Activated T-cell treated with anti-CD3 and anti-CD28 coated beads for 4 hours (primary cell): ENCODE data around the gene MYOF.
"Not testable (repeated sequence)": the region's sequence is repeated elsewhere in the genome, so short reads cannot be mapped to it uniquely, and the experiment has no call there.

Experiments
- DNase-seq: peaks from one replicate; pipeline ENCODE4 v3.0.0-alpha.2; 2020

MYOF gene

DNA sequence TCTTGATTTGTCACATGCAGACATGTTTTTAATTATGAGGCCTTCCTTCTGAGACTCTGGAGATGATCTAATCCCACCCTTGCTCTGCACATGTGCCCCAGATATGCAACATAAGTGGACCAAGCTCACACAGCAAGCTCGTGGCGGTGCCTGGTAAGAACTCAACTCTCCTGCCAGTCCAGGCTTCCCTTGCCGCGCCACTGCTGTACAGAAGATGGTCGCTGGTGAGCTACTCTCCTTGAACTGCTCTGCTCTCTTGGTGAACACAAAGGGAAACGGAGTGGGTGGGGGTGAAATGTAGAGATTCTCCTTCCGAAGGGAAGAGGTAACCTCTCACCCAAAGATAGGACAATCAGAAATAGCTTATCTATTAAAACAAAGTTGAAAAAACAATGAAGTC, 25.7 kb downstream of the MYOF start:
- no peak for DNase-seq

DNA sequence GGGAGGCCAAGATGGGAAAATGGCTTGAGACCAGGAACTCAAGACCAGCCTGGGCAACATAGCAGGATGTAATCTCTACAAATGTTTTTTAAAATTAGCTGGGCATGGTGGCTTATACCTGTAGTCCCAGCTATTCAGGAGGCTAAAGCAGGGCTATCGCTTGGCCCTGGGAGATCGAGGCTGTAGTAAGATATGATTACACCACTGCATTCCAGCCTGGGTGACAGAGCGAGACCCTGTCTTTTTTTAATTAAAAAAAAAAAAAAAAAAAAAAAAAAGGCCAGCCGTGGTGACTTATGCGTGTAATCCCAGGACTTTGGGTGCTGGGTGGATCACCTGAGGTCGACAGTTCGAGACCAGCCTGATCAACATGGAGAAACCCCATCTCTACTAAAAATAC, 27.4 kb downstream of the MYOF start:
- DNase-seq = no peak

DNA sequence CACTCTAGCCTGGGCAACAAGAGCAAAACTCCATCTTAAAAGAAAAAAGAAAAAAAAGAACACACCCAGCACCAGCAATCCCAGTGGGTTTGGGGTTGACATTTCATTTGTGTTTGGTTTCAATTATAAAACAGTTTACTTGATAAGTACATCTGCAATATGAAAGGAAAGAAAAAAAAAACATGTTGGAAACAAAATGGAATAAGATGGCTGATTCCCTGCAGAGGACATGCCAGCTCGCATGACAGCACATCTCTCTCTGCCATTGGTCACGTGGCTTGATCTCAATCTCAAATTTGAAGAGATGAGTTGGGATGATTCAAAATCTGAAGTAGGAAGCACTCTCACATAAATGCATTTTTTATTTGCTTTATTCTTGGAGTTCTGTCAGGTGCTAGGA, 28.0 kb downstream of the MYOF start:
- no peak for DNase-seq

DNA sequence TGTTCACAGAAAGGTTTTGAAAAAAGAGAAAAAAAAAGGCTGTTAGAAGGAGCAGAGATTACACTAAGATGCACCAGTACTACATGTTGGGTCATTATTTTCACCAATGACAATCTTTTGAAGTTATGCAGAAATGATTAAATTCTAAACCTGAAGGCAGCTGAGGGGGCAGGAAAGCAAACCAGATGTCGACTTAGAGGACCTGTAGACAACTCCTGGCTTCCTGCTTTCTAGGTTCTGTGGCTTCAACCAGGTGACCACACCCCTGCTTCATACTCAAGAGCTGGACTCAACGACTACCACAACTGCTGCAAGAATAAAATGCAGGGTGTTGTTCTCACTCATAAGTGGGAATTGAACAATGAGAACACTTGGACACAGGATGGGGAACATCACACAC, 30.0 kb downstream of the MYOF start:
- no peak for DNase-seq

DNA sequence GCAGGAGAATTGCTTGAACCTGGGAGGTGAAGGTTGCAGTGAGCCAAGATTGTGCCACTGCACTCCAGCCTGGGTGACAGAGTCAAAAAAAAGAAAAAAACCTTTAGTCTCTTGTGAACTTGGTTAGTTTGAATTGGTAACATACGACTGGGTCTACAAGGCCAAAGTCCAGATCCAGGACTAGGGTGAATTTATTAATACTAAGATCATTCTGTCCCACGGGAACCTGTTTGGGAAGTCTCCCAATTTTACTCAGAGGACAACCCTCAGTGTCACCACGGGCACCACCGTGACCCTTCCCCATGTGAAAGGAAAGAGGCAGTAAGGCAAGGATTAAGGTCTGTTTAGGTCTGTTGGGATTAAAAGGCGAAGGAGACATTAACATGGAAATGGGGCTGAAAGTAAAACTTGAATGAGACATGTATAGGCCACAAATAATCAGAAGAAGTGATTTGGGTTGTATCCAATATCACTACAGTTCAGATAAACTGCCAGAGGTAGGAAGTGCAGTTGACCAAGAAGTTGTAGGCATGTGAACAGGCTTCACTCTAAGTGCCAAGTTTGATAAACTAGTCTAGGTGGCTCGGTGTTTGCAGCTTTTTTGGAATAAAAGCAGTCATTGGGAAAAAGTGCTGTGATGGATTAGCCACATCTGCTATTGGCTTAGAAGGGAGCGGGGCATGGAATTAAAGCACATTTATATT, 30.7 kb downstream of the MYOF start:
- DNase-seq = no peak

DNA sequence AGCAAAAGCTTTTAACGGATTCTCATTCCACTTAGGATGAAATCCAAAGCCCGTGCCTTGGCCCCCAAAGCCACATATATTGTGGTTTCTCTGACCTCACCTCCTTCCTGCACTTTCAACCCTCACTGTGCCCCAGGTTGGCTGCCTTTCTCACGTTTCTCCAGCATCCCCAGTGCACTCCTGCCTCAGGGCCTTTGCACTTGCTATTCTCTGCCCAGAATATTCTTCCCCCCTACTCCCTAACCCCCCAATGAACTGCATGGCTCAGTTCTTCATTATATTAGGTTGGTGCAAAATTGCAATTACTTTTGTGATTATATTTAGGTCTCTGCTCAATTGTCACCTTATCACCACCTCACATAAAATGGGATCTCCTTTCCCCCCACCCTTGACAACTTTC, 34.2 kb downstream of the MYOF start:
- DNase-seq = no peak

DNA sequence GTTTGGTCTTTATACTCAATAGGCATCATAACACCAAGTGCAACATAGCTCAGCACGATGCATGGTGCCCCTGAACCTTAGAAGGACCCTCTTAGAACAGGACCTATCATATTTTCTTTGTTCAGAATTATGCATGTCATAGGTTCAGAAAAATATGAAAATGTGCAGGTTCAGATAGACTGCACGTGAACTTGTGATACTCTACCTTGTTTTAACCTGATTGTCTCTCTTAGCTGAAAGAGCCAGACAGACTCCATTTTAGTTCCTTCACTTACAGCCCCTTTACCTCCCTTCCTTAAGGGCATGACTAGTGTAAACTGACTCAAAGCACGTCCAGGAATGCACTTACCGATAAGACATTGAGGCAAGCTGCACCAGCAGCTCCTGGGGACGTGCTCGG, 35.1 kb downstream of the MYOF start:
- DNase-seq = no peak

DNA sequence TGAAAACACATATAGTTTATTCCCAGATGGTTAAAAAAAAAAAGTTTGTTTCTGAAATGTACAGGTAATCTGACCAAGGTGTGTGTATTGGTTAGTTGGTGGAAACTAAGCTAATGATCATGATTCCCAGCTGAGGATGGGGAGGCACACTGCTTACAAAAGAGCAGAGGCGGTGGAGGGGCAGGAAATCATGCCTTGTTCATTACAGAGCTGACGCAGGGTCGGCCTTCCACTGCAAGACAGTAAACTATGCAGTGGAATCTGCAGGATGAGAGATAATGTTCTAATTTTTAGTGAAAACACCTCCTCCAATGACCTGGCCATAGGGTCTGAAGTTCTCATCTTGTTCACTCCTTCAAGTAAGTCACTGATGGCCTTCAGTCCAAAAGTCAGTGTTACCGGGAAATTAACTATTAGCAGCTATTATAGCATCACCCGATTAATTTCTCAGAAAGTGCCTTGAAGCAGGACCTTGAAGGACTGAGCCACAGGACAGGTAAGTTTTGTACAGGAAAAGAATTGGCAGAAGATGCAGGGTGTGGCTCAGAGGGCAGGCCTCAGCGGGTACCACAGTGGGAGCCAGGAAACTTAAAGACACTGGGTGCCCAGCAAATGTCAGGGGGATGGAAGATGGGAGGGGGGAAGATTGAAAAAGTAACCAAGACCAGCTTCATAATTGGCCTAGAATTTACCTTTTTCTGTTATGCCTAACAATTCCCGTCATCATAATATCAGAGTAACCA, 36.0 kb downstream of the MYOF start:
- DNase-seq = no peak

DNA sequence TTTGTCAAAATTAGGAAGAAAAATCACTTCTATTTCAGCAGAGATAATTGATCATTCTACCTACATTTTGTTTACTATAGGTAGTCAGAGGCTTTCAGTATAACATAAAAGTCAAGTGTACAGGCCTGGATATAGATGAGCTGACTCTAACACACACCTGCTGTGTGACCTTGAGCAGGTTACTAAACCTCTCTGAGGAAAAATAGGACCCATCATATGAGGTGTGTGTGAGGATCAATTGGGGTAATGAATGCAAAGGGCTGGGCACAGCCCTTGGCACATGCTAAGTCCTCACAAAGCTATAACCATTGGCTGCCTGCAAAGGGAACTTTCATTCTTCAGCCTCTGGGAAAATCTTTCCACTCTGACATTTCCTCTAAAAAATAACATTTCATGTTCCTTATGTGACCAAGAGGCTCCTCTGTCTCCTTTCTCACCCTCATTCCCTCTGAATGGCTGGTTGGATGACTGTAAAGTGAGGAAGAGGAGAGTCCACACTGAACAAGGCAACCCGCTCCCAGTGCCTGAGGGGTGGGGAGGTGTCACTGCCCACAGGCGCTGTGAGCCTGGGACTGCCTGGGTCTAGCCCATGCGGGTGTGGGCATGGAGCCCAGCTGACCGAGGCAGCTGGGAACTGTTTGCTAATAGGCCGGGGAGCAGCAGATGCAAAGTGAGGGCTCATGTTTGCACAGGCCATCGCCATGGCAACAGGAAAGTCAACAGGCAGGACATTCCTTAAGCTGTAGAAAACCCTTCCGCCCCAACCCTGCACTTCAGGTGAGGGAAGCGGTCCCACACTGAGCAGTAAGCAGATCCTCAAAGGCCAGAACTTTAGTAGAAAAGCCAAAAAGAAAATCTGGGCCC, 36.8 kb downstream of the MYOF start:
- DNase-seq = no peak

DNA sequence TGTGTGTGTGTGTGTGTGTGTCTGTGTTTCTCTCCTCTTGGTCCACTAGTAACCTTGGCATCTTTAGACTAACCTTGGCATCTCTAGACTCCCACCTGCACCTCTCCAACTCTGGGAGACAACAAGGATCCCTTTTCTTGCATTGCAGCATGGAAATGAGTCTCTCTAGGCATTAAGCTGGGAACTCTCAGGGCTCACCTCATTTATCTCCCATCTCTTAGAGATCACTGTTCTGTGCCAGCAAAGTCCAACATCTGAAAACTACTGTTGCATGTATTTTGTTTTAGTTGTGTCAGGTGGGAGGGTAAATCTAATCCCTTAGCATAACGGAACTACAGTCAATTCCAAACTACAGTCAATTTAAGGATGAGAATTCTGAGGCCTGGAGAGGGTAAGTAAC, 38.7 kb downstream of the MYOF start:
- no peak for DNase-seq

DNA sequence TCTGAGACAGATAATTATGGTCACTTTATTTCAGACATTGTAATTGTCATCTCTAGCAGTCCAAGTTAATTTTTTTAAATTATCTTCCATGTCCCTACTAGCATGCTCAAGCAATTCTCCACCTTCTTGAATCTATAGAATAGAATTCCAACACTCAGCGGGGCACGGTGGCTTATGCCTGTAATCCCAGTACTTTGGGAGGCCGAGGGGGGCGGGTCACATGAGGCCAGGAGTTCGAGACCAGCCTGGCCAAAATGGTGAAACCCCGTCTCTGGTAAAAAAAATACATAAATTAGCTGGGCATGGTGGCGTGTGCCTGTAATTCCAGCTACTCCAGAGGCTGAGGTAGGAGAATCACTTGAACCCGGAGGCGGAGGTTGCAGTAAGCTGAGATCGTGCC, 39.4 kb downstream of the MYOF start:
- DNase-seq = not testable (repeated sequence)

DNA sequence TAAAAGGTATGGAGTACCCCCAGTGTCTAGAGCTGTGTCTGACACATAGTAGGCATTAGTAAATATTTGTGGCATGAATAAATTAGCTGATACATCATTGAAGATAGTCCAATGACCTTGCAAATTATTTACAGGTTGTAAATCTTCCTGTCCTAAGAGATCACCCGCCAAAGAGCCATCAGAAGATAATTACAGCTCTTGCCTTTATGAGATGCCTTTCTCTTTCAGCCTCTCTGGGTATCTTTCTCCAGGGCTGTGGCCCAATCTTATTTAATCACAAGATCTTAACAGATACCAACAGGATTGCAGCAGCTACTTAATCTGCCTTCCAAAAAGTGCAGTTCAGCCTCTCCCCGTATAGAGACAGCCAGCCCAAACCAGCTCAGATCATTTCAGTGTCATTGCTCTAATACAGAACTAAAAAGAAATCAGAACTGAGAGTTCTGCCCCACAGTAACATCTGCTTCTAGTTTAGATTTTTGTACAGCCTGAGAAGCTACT, 41.5 kb downstream of the MYOF start:
- no peak for DNase-seq

DNA sequence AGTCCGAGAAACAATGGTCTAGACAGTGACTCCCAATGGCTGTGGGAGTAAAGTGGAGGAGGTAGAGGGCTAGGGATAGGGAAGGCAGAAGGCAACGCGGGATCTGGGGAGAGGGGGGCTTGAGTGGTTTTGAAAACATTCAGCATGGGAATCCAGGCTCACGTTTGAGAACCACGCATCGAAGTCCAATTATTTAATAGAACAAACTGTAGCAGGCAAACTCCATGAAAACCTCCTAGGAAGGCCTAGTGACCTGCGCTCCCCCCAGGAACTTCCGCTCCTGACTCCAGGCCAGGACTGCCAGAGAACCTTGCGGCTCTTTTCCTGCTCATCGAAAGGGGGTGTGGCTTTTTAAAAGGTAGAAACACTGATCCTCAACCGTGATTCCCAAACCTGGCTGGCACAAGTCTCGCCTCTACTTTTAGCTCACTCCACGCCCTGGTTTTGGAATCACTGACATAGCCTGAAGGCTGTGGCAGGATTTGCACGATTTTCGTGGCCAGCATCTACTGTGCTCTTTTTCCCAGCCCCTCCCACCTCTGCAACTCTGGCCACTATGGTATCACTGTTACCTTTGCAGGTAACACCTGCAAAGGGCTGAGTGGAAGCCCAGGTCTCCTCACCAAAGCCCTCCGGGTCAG, 43.4 kb downstream of the MYOF start:
- DNase-seq = no peak

DNA sequence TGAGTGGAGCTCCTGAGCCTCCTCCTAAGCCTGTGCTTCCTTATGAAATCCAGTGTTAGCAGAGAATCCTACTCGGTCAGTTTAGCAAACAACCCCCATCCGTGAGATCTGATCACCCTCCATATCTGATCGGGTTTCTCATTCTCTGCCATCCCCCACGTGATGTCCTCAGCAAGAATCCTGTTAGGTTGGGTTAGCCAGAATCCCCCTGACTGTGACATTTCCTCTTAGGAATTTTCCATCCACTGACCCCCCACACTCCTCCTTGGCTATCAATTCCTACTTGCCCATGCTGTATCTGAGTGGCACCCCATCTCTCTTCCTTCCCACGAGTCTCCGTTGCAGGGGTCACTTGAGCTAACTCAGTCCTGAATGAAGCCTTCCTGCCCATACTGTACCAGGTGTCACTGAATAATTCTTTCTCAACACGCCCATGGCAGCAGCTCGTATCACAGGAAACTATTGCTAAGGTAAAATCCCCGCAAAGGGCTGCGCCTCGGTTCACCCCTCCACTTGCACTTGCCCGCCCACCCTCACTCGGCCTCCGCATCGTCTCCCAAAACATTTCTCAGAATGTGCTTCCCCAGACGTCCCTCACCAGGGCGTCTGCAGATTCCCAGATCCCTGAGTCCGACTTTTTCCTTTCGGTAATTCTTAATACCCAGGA, 44.1 kb downstream of the MYOF start:
- no peak for DNase-seq

DNA sequence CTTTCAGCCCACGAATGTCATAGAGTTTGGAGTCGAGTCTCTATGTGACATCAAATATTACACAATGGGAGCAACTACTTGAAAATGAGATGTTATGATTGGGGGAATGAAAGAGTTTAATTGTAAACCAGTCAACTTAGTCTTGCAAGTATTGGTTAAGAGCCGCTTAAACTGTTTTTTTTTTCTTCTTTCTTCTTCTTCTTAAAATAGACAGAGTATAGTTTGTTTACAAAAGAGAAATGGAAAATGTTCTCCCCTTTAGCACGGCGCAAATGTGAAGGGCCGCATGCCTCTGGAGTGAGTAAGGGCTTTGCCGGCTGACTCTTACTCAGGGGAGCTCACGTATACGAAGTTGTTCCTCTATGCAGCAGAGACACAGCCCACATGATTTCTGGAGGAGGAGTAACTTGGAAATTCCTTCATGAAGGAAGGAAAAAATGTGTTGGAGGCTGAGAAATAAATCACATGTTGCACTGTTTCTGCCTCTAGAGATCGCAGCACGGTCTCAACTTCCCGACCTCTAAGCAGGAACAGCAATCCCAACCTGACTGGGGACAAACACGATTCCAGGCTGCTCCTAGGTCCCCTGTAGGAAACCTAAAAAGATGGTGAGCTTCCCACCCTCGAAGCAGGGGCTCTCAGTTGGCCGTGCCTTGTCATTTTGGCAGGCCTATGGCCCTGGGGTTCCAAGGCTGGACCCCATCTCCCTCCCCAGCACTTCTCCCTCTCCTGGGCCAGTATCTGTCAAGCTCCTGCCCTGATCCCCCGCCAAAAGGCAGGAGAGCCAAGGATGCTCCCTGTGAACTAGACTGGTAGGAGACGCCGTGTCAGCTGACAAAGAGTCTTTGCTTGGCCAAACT, 44.8 kb downstream of the MYOF start:
- no peak for DNase-seq

DNA sequence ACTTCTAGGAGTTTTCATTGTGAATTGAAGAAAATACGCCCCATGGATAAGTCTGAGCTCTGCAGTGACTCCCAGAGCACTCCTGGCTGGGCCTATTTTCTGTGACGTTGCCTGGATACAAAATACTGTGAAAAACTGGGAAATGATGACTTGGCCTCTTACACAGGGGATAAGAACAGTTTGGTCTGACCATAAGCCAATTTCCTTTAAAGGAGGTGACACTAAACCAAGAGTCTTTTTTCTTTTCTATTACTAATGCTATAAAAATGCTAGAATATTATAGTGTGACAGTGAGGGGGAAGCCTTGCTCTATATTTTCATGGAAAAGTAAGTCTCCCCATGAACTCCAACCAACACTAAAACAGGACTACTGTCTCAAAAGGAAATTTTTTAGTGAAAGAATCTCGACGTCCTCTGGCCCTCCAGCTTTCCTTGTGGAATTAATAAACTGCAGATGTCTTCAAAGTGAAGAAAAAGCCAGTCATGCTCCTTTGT, 45.5 kb downstream of the MYOF start:
- DNase-seq = no peak

DNA sequence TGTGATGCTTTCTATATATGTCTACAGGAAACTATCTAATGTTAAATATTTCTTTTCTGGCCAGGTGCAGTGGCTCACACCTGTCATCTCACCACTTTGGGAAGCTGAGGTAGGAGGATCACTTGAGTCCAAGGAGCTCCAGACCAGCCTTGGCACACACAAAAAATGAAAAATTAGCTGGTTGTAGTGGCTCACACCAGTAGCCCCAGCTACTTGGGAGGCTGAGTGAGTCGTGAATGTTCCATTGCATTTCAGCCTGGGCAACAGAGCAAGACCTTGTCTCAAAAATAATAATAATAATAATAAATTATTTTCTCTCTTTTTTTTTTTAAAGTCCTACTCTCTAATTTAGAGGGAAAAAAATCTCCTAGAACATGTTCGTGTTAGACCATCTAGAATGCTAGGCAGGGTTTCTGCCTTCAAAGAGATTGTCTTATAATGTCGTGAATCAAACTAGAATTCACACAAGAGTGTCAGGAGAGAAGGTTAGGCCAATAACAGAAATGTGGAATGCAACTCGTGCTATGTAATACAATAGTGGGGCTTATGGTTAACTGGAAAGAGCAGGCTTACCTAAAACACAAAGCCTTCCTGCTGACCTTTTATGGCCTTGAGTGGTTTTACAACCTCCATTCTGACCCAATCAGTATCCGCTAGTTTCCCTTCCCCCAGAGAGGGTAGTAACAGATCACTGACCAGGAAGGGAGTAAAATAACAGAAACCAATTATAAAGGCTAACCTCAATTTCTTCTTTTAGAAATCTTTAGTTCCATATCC, 46.3 kb downstream of the MYOF start:
- DNase-seq = no peak

DNA sequence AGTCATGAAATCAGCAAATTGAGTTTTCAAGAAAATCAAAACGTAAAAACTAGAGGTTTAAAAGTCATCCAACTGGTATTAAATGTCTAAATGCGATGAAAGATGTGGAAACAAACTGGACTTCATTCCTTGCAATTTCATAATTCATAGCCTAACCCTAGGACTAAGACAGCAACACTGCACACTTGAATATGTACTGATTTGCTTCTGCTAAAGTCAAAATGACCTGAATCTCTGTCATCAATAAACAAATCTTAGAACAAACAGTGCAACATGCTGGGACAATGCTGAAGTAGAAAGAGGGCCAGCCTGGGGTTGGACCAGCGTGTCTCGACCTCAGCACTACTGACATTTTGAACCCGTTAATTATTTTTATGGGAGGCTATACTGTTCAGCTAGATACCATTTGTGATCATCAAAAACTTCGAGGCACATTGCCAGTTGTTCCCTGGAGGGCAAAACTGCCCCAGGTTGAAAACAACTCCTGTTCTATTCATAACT, 47.1 kb downstream of the MYOF start:
- DNase-seq = no peak

DNA sequence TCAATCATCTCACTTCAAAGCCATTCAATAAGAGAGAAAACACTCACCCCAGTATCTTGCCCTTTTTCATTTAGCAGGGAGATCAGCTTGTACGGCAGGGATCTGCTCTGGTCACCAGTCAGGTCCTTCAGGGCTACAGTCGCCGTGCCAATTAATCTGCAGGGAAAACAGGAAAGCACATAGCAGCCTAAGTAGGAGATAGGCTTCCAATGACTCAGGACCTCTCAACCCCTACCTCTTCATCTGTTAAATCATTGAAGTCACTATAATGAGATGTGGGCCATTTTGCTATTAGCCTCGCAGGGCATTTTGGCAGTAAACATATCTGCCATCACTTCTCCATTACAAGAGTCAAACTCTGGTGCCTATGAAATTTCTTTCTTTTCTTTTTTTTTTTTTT, 50.8 kb downstream of the MYOF start:
- no peak for DNase-seq

DNA sequence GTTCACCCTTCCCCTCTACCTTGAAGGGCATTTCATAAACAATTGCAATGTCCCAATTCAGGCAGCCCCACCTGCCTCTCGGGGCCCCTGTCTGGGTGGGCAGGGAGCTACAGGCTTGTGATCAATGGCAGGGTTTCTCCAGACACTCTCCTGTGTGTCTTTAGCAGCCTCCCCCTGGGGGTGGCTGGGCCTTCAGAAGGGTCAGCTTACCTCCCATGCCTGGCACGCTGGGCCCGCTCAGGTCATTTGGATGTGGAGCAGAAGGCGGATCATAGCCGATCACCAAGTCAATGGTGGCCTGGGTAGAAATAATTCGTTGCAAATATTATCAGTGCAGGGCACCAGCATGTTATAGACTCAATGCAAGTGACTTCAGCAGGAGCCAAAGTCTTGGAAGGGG, 56.3 kb downstream of the MYOF start:
- DNase-seq = no peak
